ENCODE results near the gene MRPS18B. TPM values are rescaled to one million over a fixed set of nuclear protein-coding genes. Genes with fewer than 3 reads are reported as not detected.

MRPS18B gene
- total and polyA plus RNA-seq, 10 donors: 41.2 to 74.0 (median 51.8) TPM

- Histone ChIP-seq H3K9me3 (no peaks in the 10 kb centered on the region), H3K27me3 (replicated peaks in 1 of 7) (no peaks in the 10 kb centered on the region), H3K4me3 (no peak overlapping the region), H3K27ac (no peak overlapping the region), H3K36me3 (peaks cover 2 to 71% (median 14%) of the 10 kb centered on the region in 6 donors), H3K4me1 (no peaks in the 10 kb centered on the region)
- no peak for DNase-seq
- intact Hi-C loops (cut with DNase I; ENCODE audit: low total_unique reads): no loop called here
- TF ChIP-seq, protein P1, sequence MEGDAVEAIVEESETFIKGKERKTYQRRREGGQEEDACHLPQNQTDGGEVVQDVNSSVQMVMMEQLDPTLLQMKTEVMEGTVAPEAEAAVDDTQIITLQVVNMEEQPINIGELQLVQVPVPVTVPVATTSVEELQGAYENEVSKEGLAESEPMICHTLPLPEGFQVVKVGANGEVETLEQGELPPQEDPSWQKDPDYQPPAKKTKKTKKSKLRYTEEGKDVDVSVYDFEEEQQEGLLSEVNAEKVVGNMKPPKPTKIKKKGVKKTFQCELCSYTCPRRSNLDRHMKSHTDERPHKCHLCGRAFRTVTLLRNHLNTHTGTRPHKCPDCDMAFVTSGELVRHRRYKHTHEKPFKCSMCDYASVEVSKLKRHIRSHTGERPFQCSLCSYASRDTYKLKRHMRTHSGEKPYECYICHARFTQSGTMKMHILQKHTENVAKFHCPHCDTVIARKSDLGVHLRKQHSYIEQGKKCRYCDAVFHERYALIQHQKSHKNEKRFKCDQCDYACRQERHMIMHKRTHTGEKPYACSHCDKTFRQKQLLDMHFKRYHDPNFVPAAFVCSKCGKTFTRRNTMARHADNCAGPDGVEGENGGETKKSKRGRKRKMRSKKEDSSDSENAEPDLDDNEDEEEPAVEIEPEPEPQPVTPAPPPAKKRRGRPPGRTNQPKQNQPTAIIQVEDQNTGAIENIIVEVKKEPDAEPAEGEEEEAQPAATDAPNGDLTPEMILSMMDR (IDR thresholded peaks at IDR 0.05 in 8 of 11, conservative IDR thresholded peaks at IDR 0.05 in 3 of 11): no peak
- TF ChIP-seq POLR2AphosphoS5 (IDR thresholded peaks at IDR 0.05) (no peak), POLR2A (IDR thresholded peaks at IDR 0.05) (no peak)
- whole genome bisulfite sequencing, 5 donors: 92 to 97% (median 96%) methylated on average over 3 of the region's 3 CpGs
These were observed 18.2 kb downstream of the MRPS18B start for GRCh38 chr6:30635834-30636233.

DNA sequence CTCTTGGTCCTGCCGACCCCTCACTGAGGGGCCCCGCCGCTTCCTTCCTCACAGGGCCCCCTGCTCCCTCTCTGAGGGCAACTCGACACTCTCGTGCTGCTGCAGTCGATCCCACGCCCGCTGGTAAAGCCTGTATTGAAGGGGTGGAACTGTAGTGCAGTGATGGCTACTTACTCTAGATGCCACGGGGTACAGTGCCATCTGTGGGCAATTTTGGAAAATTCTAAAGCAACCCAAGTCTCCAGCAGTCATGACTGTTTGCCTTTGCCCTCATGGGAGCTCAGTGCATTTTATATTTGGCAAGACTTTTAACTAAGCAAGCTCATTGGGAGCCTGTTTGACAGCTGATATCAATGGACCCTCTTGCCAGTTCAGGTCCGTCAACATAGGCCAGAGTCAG lies 22.8 kb downstream of the MRPS18B start:
- no peak for TF ChIP-seq POLR2A (IDR thresholded peaks at IDR 0.05)
- TF ChIP-seq POLR2AphosphoS5 (IDR thresholded peaks at IDR 0.05): no peak
- TF ChIP-seq, protein P1 (IDR thresholded peaks at IDR 0.05 in 8 of 11, conservative IDR thresholded peaks at IDR 0.05 in 3 of 11): no peak
- Histone ChIP-seq H3K27ac (no peak overlapping the region), H3K9me3 (no peaks in the 10 kb centered on the region), H3K4me3 (no peak overlapping the region), H3K4me1 (peaks cover 0 to 21% (median under 1%) of the 10 kb centered on the region in 6 donors), H3K27me3 (replicated peaks in 1 of 7) (no peaks in the 10 kb centered on the region), H3K36me3 (peaks cover 0 to 66% (median 8%) of the 10 kb centered on the region in 6 donors)
- DNase-seq: no peak
- WGBS, 5 donors: 61 to 74% (median 63%) methylated on average over 10 of the region's 10 CpGs
- intact Hi-C loops (cut with DNase I; ENCODE audit: low total_unique reads): no loop called here

DNA sequence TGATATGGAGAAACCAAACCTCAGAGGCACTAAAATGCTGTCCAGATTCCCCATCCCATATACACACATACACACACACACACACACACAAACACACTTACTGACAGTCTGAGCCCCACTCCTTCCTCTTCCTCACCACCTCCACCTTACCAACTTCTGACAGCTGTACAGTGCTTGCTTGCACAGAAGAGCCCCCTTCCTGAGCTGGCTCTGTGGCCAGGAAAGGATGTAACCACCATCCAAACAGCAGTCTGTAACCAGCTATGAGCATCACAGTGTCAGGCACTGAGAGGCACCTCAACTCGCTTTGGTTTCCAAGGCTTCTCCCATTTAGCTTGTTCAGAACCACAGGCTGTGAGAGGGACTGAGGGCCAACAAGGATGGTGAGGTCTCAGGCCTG lies 23.4 kb downstream of the MRPS18B start:
- no peaks in the 10 kb centered on the region for H3K27me3 ChIP-seq (replicated peaks in 1 of 7)
- peaks cover 0 to 27% (median 4%) of the 10 kb centered on the region in 6 donors for H3K4me1 ChIP-seq
- intact Hi-C loops (cut with DNase I; ENCODE audit: low total_unique reads): no loop called here
- H3K9me3 ChIP-seq: no peaks in the 10 kb centered on the region
- no peak for DNase-seq
- H3K36me3 ChIP-seq: peaks cover 0 to 69% (median 8%) of the 10 kb centered on the region in 6 donors
- H3K4me3 ChIP-seq: no peak overlapping the region
- TF ChIP-seq POLR2AphosphoS5 (IDR thresholded peaks at IDR 0.05) (no peak), POLR2A (IDR thresholded peaks at IDR 0.05) (no peak)
- TF ChIP-seq, protein P1 (IDR thresholded peaks at IDR 0.05 in 8 of 11, conservative IDR thresholded peaks at IDR 0.05 in 3 of 11): no peak
- WGBS, 5 donors: 28 to 56% (median 47%) methylated on average over 1 of the region's 1 CpG
- H3K27ac ChIP-seq: no peak overlapping the region

DNA sequence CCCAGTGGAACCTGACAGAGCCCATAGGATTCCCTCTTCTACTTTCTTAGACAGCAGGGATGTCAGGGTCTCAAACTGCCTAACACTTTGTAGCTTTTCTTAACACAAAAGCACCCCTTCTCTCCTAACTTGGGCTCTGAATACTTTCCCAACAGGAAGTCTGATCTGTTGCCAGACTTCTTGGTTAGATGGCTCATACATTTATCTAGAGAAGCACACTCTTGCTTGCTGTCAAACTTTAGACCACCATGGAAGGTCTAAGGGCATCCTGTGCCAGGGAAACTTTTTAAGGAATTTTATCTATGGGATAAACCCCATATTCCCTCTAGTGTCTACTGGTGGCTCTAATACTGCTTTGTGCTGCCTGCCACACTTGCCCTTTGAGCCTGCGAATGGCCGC lies 26.0 kb downstream of the MRPS18B start:
- H3K4me1 ChIP-seq: peaks cover 12 to 49% (median 22%) of the 10 kb centered on the region in 6 donors
- H3K9me3 ChIP-seq: no peaks in the 10 kb centered on the region
- TF ChIP-seq, protein P1 (IDR thresholded peaks at IDR 0.05 in 8 of 11, conservative IDR thresholded peaks at IDR 0.05 in 3 of 11): no peak
- no peak for TF ChIP-seq POLR2A (IDR thresholded peaks at IDR 0.05)
- TF ChIP-seq POLR2AphosphoS5 (IDR thresholded peaks at IDR 0.05): no peak
- DNase-seq: no peak
- peak overlapping the region in 1 of 8 donors; percentile 31 for H3K27ac ChIP-seq
- H3K27me3 ChIP-seq (replicated peaks in 1 of 7): no peaks in the 10 kb centered on the region
- WGBS, 5 donors: 95 to 100% (median 96%) methylated on average over 2 of the region's 2 CpGs
- no peak overlapping the region for H3K4me3 ChIP-seq
- peaks cover 0 to 51% (median 8%) of the 10 kb centered on the region in 6 donors for H3K36me3 ChIP-seq
- intact Hi-C loops (cut with DNase I; ENCODE audit: low total_unique reads): no loop called here

Data from spleen (tissue), 11 donors.